Prostate gland (tissue), 2 donors: Measurements from ENCODE around the gene C9orf43. TPM values are rescaled to one million over a fixed set of nuclear protein-coding genes. Genes with fewer than 3 reads are reported as not detected.

Source experiments
- DNase-seq: peaks from one replicate; pipeline ENCODE4 v3.0.0-alpha.2; 2019; ENCODE audit warnings: low spot score
- H3K27ac ChIP-seq, 2 donors: fragments of 200-600 bp; sonication (generic); 2 replicates each; pipeline ENCODE4 v1.5.1; 2017 to 2019
- H3K27me3 ChIP-seq: fragments of 200-600 bp; sonication (generic); replicated peaks from 2 replicates; pipeline ENCODE4 v1.5.1; 2019; ENCODE audit not compliant: insufficient read depth
- H3K36me3 ChIP-seq, 2 donors: fragments of 200-600 bp; sonication (generic); 1 replicate in 1 of 2; 2 replicates in 1 of 2; pipeline versions ENCODE4 v1.5.1 to v1.8.1; 2017 to 2019
- H3K4me1 ChIP-seq: fragments of 200-600 bp; sonication (generic); replicated peaks from 2 replicates; pipeline ENCODE4 v1.5.1; 2019
- H3K4me3 ChIP-seq, 2 donors: fragments of 200-600 bp; sonication (generic); 2 replicates each; pipeline ENCODE4 v1.5.1; 2017 to 2019
- H3K9me3 ChIP-seq: fragments of 200-600 bp; sonication (generic); 2 replicates; pipeline ENCODE4 v1.5.1; 2017
- CTCF ChIP-seq, 4 experiments: fragments of 200-600 bp in 2 of 4; fragments of 450-650 bp in 2 of 4; sonication (generic) in 2 of 4; IDR thresholded peaks; 1 replicate in 3 of 4; 2 replicates in 1 of 4; pipeline ENCODE4 v1.5.1; 2016 to 2019; ENCODE audit warnings: antibody characterized with exemption in 4 of 4, mild to moderate bottlenecking in 2 of 4, moderate library complexity in 2 of 4
- POLR2A ChIP-seq: fragments of 450-650 bp; IDR thresholded peaks from one replicate; pipeline ENCODE4 v1.6.1; 2016; ENCODE audit warnings: antibody characterized with exemption, mild to moderate bottlenecking
- POLR2AphosphoS5 ChIP-seq: sonication (generic); formaldehyde crosslinking; IDR thresholded peaks from one replicate; pipeline ENCODE4 v1.6.1; 2017; ENCODE audit warnings: antibody characterized with exemption
- WGBS: methylation state at CpG from one replicate; pipeline ENCODE4 v1.1.5; 2018; 5-methylcytosine and 5-hydroxymethylcytosine counted together
- intact Hi-C: fragments of 100-400 bp; cut with DNase I; formaldehyde crosslinking; loops from one replicate; pipeline ENCODE4 v1.14.2; 2022
- total RNA-seq, 2 donors: library from RNA; depleted of rRNA; stranded (reverse); fragments of >200 nt; gene quantifications; one replicate each; pipeline ENCODE4 v1.1.0, GENCODE V29; 2016

The C9orf43 gene
- total RNA-seq, 2 donors from 2014 or later, result 3.7 to 11.0 TPM

GRCh38 chr9:113444736-113445135, 34.2 kb downstream of the C9orf43 start:
- Histone ChIP-seq H3K4me1 (no peaks in the 10 kb centered on the region), H3K27me3 (no peaks in the 10 kb centered on the region), H3K36me3 (no peaks in the 10 kb centered on the region), H3K9me3 (no peaks in the 10 kb centered on the region), H3K4me3 (no peak overlapping the region), H3K27ac (no peak overlapping the region)
- TF ChIP-seq POLR2AphosphoS5 (no peak), CTCF (IDR thresholded peaks at IDR 0.05) (no peak), POLR2A (no peak)
- intact Hi-C loops, result no loop called here
- no peak for DNase-seq
- WGBS, result 94% methylated on average over 2 of the region's 2 CpGs

GRCh38 chr9:113446323-113446740, 35.8 kb downstream of the C9orf43 start:
- no peaks in the 10 kb centered on the region for H3K9me3 ChIP-seq
- H3K27ac ChIP-seq, result no peak overlapping the region
- no peaks in the 10 kb centered on the region for H3K36me3 ChIP-seq
- no peak for DNase-seq
- intact Hi-C loops, result loop anchor here (2.0 kb wide), 1 partner anchor 208 kb away; no protein-coding TSS in a partner anchor
- H3K4me3 ChIP-seq, result no peak overlapping the region
- TF ChIP-seq CTCF (IDR thresholded peaks at IDR 0.05) (peak; percentile 27 to 80 (median 77)), POLR2A (no peak), POLR2AphosphoS5 (no peak)
- H3K27me3 ChIP-seq, result no peaks in the 10 kb centered on the region
- WGBS, result 61% methylated on average over 3 of the region's 3 CpGs
- no peaks in the 10 kb centered on the region for H3K4me1 ChIP-seq

- DNase-seq, result no peak
- intact Hi-C loops, result loop anchor here (2.0 kb wide), 1 partner anchor 139 kb away; no protein-coding TSS in a partner anchor
- no peak overlapping the region for H3K4me3 ChIP-seq
- no peaks in the 10 kb centered on the region for H3K4me1 ChIP-seq
- no peak overlapping the region for H3K27ac ChIP-seq
- H3K27me3 ChIP-seq, result no peaks in the 10 kb centered on the region
- WGBS, result 36% methylated on average over 2 of the region's 2 CpGs
- H3K9me3 ChIP-seq, result no peaks in the 10 kb centered on the region
- H3K36me3 ChIP-seq, result no peaks in the 10 kb centered on the region
- TF ChIP-seq POLR2AphosphoS5 (no peak), POLR2A (no peak), CTCF (IDR thresholded peaks at IDR 0.05) (no peak)
Observed at GRCh38 chr9:113449376-113449775, 38.8 kb downstream of the C9orf43 start.

GRCh38 chr9:113452113-113452605, 41.6 kb downstream of the C9orf43 start:
- intact Hi-C loops, result no loop called here
- no peak overlapping the region for H3K4me3 ChIP-seq
- no peaks in the 10 kb centered on the region for H3K27me3 ChIP-seq
- no peak overlapping the region for H3K27ac ChIP-seq
- DNase-seq, result no peak
- no peak for TF ChIP-seq POLR2A
- no peak for TF ChIP-seq POLR2AphosphoS5
- TF ChIP-seq CTCF (IDR thresholded peaks at IDR 0.05), result no peak
- WGBS, result 66% methylated on average over 4 of the region's 4 CpGs
- H3K36me3 ChIP-seq, result no peaks in the 10 kb centered on the region
- no peaks in the 10 kb centered on the region for H3K9me3 ChIP-seq
- no peaks in the 10 kb centered on the region for H3K4me1 ChIP-seq
